ENCODE results near the gene ADAT3.
A peak's percentile ranks its signal among the peaks of the same experiment; 100 is the strongest.

ADAT3 gene

DNA sequence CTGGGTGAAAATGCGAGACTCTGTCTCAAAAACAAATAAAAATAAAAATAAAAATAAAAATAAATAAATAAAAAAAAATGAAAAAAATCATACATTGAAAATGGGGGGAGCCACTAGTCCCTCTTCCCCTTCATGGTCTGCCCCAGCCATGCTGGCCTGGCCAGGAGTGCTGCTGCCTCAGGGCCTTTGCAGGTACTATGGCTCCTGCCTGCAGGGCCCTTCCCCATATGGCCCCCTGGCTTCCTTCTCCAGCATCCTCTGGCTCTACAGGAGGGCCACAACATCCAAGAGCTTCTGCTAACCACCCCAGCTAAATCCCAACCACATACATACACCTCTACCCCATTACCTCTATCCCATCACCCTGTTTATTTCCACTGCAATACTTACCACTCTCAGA lies 15.3 kb upstream of the ADAT3 start:
- no peak for DNase-seq (ENCODE audit: low read depth)
- no peak overlapping the region for H3K4me3 ChIP-seq (ENCODE audit: control insufficient read depth, low read depth, low read length)
- TF ChIP-seq, protein P1, sequence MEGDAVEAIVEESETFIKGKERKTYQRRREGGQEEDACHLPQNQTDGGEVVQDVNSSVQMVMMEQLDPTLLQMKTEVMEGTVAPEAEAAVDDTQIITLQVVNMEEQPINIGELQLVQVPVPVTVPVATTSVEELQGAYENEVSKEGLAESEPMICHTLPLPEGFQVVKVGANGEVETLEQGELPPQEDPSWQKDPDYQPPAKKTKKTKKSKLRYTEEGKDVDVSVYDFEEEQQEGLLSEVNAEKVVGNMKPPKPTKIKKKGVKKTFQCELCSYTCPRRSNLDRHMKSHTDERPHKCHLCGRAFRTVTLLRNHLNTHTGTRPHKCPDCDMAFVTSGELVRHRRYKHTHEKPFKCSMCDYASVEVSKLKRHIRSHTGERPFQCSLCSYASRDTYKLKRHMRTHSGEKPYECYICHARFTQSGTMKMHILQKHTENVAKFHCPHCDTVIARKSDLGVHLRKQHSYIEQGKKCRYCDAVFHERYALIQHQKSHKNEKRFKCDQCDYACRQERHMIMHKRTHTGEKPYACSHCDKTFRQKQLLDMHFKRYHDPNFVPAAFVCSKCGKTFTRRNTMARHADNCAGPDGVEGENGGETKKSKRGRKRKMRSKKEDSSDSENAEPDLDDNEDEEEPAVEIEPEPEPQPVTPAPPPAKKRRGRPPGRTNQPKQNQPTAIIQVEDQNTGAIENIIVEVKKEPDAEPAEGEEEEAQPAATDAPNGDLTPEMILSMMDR (conservative IDR thresholded peaks at IDR 0.05; ENCODE audit: control insufficient read depth, insufficient read depth, low read depth, low read length) = no peak

DNA sequence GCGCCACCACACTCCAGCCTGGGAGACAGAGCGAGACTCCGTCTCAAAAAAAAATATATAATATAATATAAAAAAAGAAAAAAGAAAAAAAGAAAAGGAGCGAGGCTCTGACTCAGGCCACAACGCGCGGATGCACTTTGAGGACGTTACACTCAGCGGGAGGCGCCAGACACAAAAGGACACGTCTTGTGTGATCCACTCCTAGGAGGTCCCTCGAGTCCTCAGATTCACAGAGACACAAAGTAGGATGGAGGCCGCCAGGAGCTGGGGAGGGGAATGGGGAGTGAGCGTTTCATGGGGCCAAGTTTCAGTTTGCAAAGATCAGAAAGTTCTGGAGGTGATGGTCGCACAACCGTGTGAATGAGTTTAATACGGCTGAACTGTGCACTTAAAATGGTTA lies 11.4 kb upstream of the ADAT3 start:
- no peak for DNase-seq (ENCODE audit: low read depth)
- H3K4me3 ChIP-seq (ENCODE audit: control insufficient read depth, low read depth, low read length) = no peak overlapping the region
- TF ChIP-seq, protein P1 (conservative IDR thresholded peaks at IDR 0.05; ENCODE audit: control insufficient read depth, insufficient read depth, low read depth, low read length) = no peak

DNA sequence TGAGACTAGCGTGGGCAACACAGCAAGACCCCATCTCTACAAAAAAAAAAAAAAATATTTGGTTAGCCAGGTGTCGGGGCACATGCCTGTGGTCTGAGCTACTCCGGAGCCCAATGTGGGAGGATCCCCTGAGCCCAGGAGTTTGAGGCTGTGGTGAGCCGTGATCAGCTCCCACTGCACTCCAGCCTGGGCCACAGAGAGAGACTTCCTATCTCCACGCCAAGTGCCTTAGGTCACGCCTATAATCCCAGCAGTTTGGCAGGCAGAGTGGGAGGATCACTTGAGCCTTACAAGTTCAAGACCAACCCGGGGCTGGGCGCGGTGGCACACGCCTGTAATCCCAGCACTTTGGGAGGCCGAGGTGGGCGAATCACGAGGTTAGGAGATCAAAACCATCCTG lies 8.7 kb upstream of the ADAT3 start:
- no peak overlapping the region for H3K4me3 ChIP-seq (ENCODE audit: control insufficient read depth, low read depth, low read length)
- TF ChIP-seq, protein P1 (conservative IDR thresholded peaks at IDR 0.05; ENCODE audit: control insufficient read depth, insufficient read depth, low read depth, low read length) = no peak
- DNase-seq (ENCODE audit: low read depth) = no peak

DNA sequence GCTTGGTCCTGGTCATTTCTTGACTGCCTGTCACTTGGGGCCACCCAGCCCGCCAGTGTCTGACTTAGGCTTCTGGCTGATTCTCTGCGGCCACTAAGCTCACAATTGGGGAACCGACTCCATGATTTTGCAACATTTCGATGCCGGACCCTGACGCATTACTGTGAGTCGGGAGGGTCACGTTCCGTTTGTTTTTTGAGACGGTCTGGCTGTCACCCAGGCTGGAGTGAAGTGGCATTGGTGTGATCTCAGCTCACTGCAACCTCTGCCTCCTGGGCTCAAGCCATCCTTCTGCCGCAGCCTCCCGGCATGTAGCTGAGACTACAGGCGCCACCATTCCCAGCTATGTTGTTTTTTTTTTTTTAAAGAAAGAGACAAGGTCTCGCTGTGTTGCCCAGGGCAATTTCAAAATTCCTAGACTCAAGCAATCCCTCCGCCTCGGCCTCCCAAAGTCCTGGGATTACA lies 3.2 kb upstream of the ADAT3 start:
- TF ChIP-seq, protein P1 (conservative IDR thresholded peaks at IDR 0.05; ENCODE audit: control insufficient read depth, insufficient read depth, low read depth, low read length) = no peak
- H3K4me3 ChIP-seq (ENCODE audit: control insufficient read depth, low read depth, low read length) = no peak overlapping the region
- DNase-seq (ENCODE audit: low read depth) = no peak

DNA sequence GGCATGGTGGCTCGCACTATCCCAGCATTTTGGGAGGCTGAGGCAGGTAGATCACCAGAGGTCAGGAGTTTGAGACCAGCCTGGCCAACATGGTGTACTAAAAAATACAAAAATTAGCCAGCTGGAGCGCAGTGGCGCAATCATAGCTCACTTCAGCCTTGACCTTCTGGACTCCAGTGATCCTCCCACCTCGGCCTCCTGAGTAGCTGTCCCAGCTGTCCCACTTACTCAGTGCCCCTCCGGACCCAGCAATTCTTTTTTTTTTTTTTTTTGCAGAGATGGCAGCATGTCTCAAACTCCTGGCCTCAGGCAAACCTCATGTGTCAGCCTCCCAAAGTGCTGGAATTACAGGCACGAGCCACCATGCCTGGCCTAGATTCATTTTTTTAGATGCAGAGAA lies 2.3 kb upstream of the ADAT3 start:
- DNase-seq (ENCODE audit: low read depth) = no peak
- TF ChIP-seq, protein P1 (conservative IDR thresholded peaks at IDR 0.05; ENCODE audit: control insufficient read depth, insufficient read depth, low read depth, low read length) = no peak
- no peak overlapping the region for H3K4me3 ChIP-seq (ENCODE audit: control insufficient read depth, low read depth, low read length)

DNA sequence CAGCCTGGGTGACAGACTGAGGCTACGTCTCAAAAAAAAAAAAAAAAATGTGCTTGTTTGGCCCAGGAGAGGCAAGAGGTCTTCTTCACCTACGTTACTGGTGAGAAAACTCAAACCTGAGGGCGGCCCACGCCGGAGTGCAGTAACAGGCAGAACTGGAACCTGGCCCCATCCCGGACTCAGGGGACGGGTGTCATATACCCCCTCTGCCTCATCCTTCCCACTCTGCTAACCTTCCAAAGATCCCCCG lies 414 bp upstream of the ADAT3 start:
- H3K4me3 ChIP-seq (ENCODE audit: control insufficient read depth, low read depth, low read length) = peak overlapping the region; percentile 26
- no peak for DNase-seq (ENCODE audit: low read depth)
- TF ChIP-seq, protein P1 (conservative IDR thresholded peaks at IDR 0.05; ENCODE audit: control insufficient read depth, insufficient read depth, low read depth, low read length) = no peak

DNA sequence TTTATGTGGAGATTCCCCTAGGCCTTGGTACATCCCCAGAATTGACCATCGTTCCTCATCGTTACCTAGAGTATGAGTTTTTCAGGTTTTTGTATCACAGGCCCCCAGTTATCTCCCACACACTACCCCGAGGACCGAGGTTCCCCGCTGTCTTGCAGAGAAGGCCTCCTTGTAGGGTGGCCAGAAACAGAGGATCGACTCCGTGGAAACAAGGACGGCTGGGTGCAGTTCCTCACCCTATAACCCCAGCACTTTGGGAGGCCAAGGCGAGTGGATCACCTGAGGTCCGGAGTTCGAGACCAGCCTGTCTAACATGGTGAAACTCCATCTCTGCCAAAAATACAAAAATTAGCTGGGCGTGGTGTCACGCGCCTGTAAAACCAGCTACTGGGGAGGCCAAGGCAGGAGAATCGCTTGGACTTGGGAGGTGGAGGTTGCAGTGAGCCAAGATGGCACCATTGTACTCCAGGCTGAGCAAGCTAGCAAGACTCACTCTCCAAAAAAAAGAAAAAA lies 720 bp downstream of the ADAT3 start:
- peak overlapping the region; percentile 68 for H3K4me3 ChIP-seq (ENCODE audit: control insufficient read depth, low read depth, low read length)
- TF ChIP-seq, protein P1 (conservative IDR thresholded peaks at IDR 0.05; ENCODE audit: control insufficient read depth, insufficient read depth, low read depth, low read length) = no peak
- DNase-seq (ENCODE audit: low read depth) = no peak

Measured in fibroblast of mammary gland (primary cell).